Adrenal gland (tissue), 5 donors: Measurements from ENCODE around the gene MARK3.

Source experiments
- CTCF ChIP-seq, 6 experiments: fragments of 450-650 bp in 4 of 6; fragments of 200-600 bp in 2 of 6; sonication (generic) in 1 of 6; IDR thresholded peaks; 1 replicate in 5 of 6; 2 replicates in 1 of 6; pipeline versions ENCODE4 v1.5.1 to v1.8.0; 2016 to 2021; ENCODE audit warnings: antibody characterized with exemption in 6 of 6, mild to moderate bottlenecking in 2 of 6, moderate library complexity in 1 of 6
- POLR2A ChIP-seq, 2 donors: fragments of 450-650 bp; IDR thresholded peaks; one replicate each; pipeline ENCODE4 v1.6.1; 2017; ENCODE audit warnings: antibody characterized with exemption in 2 of 2, mild to moderate bottlenecking in 2 of 2, moderate library complexity in 1 of 2
- donor health status: DM: no; HTN: no; CAD: no.

- TF ChIP-seq CTCF (IDR thresholded peaks at IDR 0.05) (no peak), POLR2A (IDR thresholded peaks at IDR 0.05) (no peak)
Observed at GRCh38 chr14:103401223-103402214, 16.3 kb downstream of the MARK3 start.
